Heart left ventricle (tissue), 16 donors: ENCODE measurements around the gene GALR2. TPM values are rescaled to one million over a fixed set of nuclear protein-coding genes. Genes with fewer than 3 reads are reported as not detected.

ENCODE experiments used
- ATAC-seq, 4 donors: fragments of 200-7000 bp; cut with Tn5 transposase; one replicate each; pipeline ENCODE4 v1.9.1; 2020 to 2022; ENCODE audit warnings: moderate library complexity in 4 of 4, mild to moderate bottlenecking in 3 of 4, moderate number of reproducible peaks in 1 of 4
- DNase-seq, 5 donors: peaks; one replicate each; pipeline ENCODE4 v3.0.0-alpha.2; 2020
- H3K27ac ChIP-seq, 12 donors: fragments of 200-600 bp; sonication (generic) in 4 of 12; one replicate each; pipeline versions ENCODE4 v1.5.0 to v1.8.0; 2016 to 2022; ENCODE audit warnings: mild to moderate bottlenecking in 2 of 12
- H3K27me3 ChIP-seq, 9 donors: fragments of 200-600 bp; sonication (generic) in 2 of 9; one replicate each; pipeline versions ENCODE4 v1.5.1 to v1.8.0; 2016 to 2022; ENCODE audit warnings: mild to moderate bottlenecking in 3 of 9
- H3K36me3 ChIP-seq, 9 donors: fragments of 200-600 bp; sonication (generic) in 2 of 9; one replicate each; pipeline versions ENCODE4 v1.5.0 to v1.8.0; 2018 to 2022; ENCODE audit warnings: mild to moderate bottlenecking in 2 of 9
- H3K4me1 ChIP-seq, 12 donors: fragments of 200-600 bp; sonication (generic) in 4 of 12; one replicate each; pipeline versions ENCODE4 v1.5.0 to v1.8.0; 2016 to 2022; ENCODE audit warnings: mild to moderate bottlenecking in 3 of 12
- H3K4me3 ChIP-seq, 12 donors: fragments of 200-600 bp; sonication (generic) in 4 of 12; one replicate each; pipeline versions ENCODE4 v1.5.0 to v1.8.0; 2017 to 2022; ENCODE audit warnings: mild to moderate bottlenecking in 9 of 12, moderate library complexity in 4 of 12
- H3K9me3 ChIP-seq, 12 donors: fragments of 200-600 bp; sonication (generic) in 4 of 12; one replicate each; pipeline versions ENCODE4 v1.5.0 to v1.8.0; 2016 to 2022; ENCODE audit warnings: mild to moderate bottlenecking in 1 of 12
- CTCF ChIP-seq, 12 donors: fragments of 200-600 bp; sonication (generic) in 4 of 12; IDR thresholded peaks; one replicate each; pipeline versions ENCODE4 v1.5.0 to v1.8.0; 2018 to 2022; ENCODE audit warnings: antibody characterized with exemption in 12 of 12, mild to moderate bottlenecking in 5 of 12
- POLR2A ChIP-seq, 2 donors: fragments of 450-650 bp; IDR thresholded peaks; one replicate each; pipeline ENCODE4 v1.6.1; 2017; ENCODE audit warnings: antibody characterized with exemption in 2 of 2, mild to moderate bottlenecking in 2 of 2, moderate library complexity in 2 of 2
- WGBS, 4 donors: extraction: QIAGEN DNeasy Blood & Tissue Kit in 2 of 4; methylation state at CpG; one replicate each; pipeline versions ENCODE4 v1.1.5 to v1.1.7; 2013 to 2018; 5-methylcytosine and 5-hydroxymethylcytosine counted together
- intact Hi-C, 10 donors: fragments of 100-400 bp; cut with DNase I; formaldehyde crosslinking; loops; one replicate each; pipeline versions ENCODE4 v1.11.1 to v1.14.2; 2022
- polyA plus RNA-seq, 2 donors: library from polyadenylated mRNA; stranded (reverse); fragments of 200-250 nt; gene quantifications; one replicate each; pipeline ENCODE4 v1.2.3, GENCODE V29; 2013
- total RNA-seq, 9 donors: library from RNA; depleted of rRNA in 2 of 9; stranded (reverse); fragments of >200 nt in 2 of 9; fragmentation: NEBNext Ultra II Directional in 3 of 9; extraction: Animal tissue kit (Norgen Biotek cat#: 25700) in 3 of 9; gene quantifications; one replicate each; pipeline versions ENCODE4 v1.1.0 to v1.2.4, GENCODE V29; 2016 to 2023
- donor health status: ischemic (EF 13 %, LVEDD 7.1; RV severe dilation, severe dysfunction).
- donor health status: healthy with polysubstance abuse.
- donor health status: DM: no; HTN: yes; CAD: no.
- donor health status: DM: no; HTN: no; CAD: no.
- donor health status: ischemic (EF 25% LVEDD 6.9; RV normal size, moderate dysfunction).
- donor health status: ischemic (EF 25% LVEDD 5.7; RV mildly dilated, moderate dysfunction).
- donor health status: healthy.
- donor health status: DM: yes; HTN: yes; CAD: no.
- donor health status: ischemic (EF 35%, LVEDD 5.7; RV mildly dilated, moderate dysfunction).
- donor health status: nonischemic (EF 11% LVEDD 7.7; RV severe dilation, severe dysfunction).
- donor health status: DM: yes; HTN: yes; CAD: no.
- donor health status: PGD.
- donor health status: ischemic (EF 29% LVEDD 5.4; RV normal size, mild dysfunction).
- donor health status: nonischemic (EF 23%, LVEDD 6.1; RV moderate dilation, normal function).

GALR2 gene
- total and polyA plus RNA-seq, 11 donors, result 0.18 TPM; not detected in 10

- intact Hi-C loops, result loop anchor here in 8 of 10 donors (2.0 to 5.0 kb wide), 5 partner anchors 59 to 274 kb away; no protein-coding TSS in a partner anchor
- DNase-seq (no peak), ATAC-seq (no peak)
- Histone ChIP-seq H3K27me3 (no peaks in the 10 kb centered on the region), H3K9me3 (no peaks in the 10 kb centered on the region), H3K36me3 (no peaks in the 10 kb centered on the region), H3K4me3 (no peak overlapping the region), H3K27ac (no peak overlapping the region), H3K4me1 (peaks cover 0 to 15% (median 2%) of the 10 kb centered on the region in 12 donors)
- no peak for TF ChIP-seq POLR2A (IDR thresholded peaks at IDR 0.05)
- no peak for TF ChIP-seq CTCF (IDR thresholded peaks at IDR 0.05)
- WGBS, 4 donors, result 72 to 88% (median 80%) methylated on average over 5 of the region's 5 CpGs
These were observed 48.6 kb downstream of the GALR2 start for GRCh38 chr17:76123191-76123499.

- ATAC-seq, result no peak
These were observed 49.4 kb downstream of the GALR2 start for GRCh38 chr17:76123749-76124581.

DNA sequence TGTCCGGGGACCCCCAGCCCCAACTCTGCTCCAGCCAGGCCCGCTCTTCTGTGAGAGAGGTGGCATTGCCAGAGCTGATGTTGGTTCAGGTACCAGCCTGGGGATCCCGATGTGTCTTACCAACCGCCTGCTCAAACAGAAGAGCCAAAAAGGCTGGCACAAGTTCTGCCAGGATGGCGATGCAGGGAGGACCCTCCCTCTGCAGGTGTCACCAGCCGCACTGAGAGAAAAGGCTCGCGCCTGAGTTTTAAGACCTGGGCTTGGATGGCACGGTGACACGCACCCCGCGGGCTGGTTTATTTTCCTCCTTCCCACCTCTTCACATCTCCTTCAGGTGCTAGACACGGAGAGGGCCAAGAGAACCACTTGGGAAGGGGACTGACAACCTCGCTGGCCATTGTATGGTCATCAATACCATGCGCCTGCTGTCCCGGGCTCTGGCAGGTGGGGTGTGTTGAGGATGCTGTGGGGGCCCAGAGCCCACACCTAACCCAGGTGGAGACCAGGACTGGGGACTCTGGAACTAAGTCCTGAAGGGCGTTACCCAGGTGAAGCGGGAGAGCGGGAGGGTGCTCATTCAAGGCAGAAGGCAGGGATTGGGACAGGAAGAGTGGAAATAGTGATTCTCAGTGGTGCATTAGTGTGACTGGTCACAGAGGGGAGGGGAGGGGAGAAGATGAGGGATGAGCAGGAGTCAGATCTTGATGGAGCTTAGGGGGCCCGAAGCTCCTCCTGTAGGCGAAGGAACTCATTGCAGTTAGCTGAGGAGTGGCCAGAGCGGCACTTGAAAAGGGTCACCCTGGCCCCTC is 50.2 kb downstream of the GALR2 start:
- Histone ChIP-seq H3K9me3 (no peaks in the 10 kb centered on the region), H3K36me3 (no peaks in the 10 kb centered on the region), H3K4me3 (no peak overlapping the region), H3K27ac (no peak overlapping the region), H3K4me1 (peaks cover 0 to 15% (median 2%) of the 10 kb centered on the region in 12 donors), H3K27me3 (peaks cover 0 to under 1% (median 0%) of the 10 kb centered on the region in 9 donors)
- 86 to 93% (median 89%) methylated on average over 21 to 22 of the region's 22 CpGs for WGBS, 4 donors
- ATAC-seq (no peak), DNase-seq (peak in 1 of 5 donors; percentile 17)
- intact Hi-C loops, result loop anchor here in 8 of 10 donors (5.0 kb wide), 4 partner anchors 58 to 273 kb away; no protein-coding TSS in a partner anchor
- TF ChIP-seq CTCF (IDR thresholded peaks at IDR 0.05), result no peak
- TF ChIP-seq POLR2A (IDR thresholded peaks at IDR 0.05), result no peak

More at GRCh38 chr17:76123749-76124581, 49.4 kb downstream of the GALR2 start:
- 71 to 84% (median 83%) methylated on average over 8 to 9 of the region's 9 CpGs for WGBS, 4 donors
- no peak overlapping the region for H3K4me3 ChIP-seq
- no peaks in the 10 kb centered on the region for H3K27me3 ChIP-seq
- H3K4me1 ChIP-seq, result peaks cover 0 to 15% (median 2%) of the 10 kb centered on the region in 12 donors
- H3K36me3 ChIP-seq, result no peaks in the 10 kb centered on the region
- peak in 1 of 5 donors; percentile 39 for DNase-seq
- intact Hi-C loops, result loop anchor here in 8 of 10 donors (2.0 to 5.0 kb wide), 5 partner anchors 58 to 273 kb away; no protein-coding TSS in a partner anchor
- H3K27ac ChIP-seq, result no peak overlapping the region
- no peak for TF ChIP-seq POLR2A (IDR thresholded peaks at IDR 0.05)
- TF ChIP-seq CTCF (IDR thresholded peaks at IDR 0.05), result no peak
- H3K9me3 ChIP-seq, result no peaks in the 10 kb centered on the region

DNA sequence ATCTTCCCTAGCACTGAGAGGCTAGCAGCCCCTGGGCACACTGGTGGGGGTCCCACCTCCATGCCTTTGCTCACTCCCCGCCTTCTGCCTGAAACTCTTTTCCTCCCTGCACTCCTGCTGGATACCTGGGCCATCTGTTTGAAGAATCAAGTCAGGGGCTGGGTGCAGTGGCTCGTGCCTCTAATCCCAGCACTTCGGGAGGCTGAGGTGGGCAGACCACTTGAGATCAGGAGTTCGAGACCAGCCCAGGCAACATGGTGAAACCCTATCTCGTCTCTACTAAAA is 50.8 kb downstream of the GALR2 start:
- ATAC-seq (no peak), DNase-seq (peak in 1 of 5 donors; percentile 30)
- Histone ChIP-seq H3K36me3 (no peaks in the 10 kb centered on the region), H3K9me3 (no peaks in the 10 kb centered on the region), H3K27ac (no peak overlapping the region), H3K4me3 (no peak overlapping the region), H3K27me3 (peaks cover 0 to 6% (median 0%) of the 10 kb centered on the region in 9 donors), H3K4me1 (peaks cover 0 to 15% (median 2%) of the 10 kb centered on the region in 12 donors)
- WGBS, 4 donors, result 87 to 90% (median 89%) methylated on average over 4 to 5 of the region's 5 CpGs
- intact Hi-C loops, result no loop called here
- TF ChIP-seq POLR2A (IDR thresholded peaks at IDR 0.05), result no peak
